GM12872 (cell line): ENCODE results near the gene SCYL3.

Source experiments
- TF ChIP-seq, protein P1 (sequence below): IDR thresholded peaks from 3 replicates; pipeline ENCODE4 v1.5.1; 2011; ENCODE audit warnings: low read depth, mild to moderate bottlenecking, low read length, moderate library complexity; ENCODE audit not compliant: insufficient read depth

Gene SCYL3, protein sequence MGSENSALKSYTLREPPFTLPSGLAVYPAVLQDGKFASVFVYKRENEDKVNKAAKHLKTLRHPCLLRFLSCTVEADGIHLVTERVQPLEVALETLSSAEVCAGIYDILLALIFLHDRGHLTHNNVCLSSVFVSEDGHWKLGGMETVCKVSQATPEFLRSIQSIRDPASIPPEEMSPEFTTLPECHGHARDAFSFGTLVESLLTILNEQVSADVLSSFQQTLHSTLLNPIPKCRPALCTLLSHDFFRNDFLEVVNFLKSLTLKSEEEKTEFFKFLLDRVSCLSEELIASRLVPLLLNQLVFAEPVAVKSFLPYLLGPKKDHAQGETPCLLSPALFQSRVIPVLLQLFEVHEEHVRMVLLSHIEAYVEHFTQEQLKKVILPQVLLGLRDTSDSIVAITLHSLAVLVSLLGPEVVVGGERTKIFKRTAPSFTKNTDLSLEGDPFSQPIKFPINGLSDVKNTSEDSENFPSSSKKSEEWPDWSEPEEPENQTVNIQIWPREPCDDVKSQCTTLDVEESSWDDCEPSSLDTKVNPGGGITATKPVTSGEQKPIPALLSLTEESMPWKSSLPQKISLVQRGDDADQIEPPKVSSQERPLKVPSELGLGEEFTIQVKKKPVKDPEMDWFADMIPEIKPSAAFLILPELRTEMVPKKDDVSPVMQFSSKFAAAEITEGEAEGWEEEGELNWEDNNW

GRCh38 chr1:169893645-169894423, at the start of gene SCYL3:
Gene SCYL3, minus strand, starts transcription at chr1:169893896. Its CDS starts 5,056 bp downstream, at chr1:169888840.
- TF ChIP-seq, protein P1, sequence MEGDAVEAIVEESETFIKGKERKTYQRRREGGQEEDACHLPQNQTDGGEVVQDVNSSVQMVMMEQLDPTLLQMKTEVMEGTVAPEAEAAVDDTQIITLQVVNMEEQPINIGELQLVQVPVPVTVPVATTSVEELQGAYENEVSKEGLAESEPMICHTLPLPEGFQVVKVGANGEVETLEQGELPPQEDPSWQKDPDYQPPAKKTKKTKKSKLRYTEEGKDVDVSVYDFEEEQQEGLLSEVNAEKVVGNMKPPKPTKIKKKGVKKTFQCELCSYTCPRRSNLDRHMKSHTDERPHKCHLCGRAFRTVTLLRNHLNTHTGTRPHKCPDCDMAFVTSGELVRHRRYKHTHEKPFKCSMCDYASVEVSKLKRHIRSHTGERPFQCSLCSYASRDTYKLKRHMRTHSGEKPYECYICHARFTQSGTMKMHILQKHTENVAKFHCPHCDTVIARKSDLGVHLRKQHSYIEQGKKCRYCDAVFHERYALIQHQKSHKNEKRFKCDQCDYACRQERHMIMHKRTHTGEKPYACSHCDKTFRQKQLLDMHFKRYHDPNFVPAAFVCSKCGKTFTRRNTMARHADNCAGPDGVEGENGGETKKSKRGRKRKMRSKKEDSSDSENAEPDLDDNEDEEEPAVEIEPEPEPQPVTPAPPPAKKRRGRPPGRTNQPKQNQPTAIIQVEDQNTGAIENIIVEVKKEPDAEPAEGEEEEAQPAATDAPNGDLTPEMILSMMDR, result no peak

DNA sequence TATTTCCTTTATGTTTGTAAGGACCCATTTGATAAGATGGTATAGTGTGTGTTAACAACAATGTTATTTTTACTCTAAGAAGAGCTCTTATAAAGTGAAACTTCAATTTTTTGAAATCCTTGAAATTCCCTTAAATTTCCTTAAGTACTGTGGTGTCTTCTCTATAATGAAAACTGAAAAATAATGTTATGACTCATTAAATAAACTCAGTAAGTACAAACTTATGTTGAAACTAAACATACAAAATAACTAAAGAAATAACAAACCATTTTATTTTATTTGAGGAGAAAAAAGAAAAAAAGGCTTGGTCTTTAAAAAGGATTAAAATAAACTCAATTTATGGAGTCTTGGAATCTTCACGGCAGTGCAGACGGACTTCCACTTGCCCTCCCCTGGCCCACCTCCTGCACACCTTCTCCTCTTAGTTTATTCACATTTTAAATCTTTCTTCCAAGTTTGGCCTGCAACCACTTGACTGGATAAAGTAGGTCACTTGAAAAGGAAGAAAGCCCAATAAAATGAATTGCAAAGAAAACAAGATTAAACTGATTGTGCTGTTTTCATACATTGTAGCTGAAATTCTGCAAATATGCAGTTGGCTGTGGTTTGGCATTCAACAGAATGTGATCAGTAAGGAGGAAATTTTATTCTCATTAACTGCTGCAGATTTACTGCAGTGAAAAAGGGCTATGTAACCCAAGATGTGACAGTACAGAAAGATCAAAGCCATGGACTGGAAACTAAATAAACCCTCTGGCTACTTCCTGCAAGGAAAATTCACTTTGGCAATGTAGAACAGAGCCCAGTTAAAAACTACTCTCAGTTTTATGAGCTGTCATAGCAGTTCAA, 48.5 kb upstream of the SCYL3 start:
- TF ChIP-seq, protein P1, result no peak

DNA sequence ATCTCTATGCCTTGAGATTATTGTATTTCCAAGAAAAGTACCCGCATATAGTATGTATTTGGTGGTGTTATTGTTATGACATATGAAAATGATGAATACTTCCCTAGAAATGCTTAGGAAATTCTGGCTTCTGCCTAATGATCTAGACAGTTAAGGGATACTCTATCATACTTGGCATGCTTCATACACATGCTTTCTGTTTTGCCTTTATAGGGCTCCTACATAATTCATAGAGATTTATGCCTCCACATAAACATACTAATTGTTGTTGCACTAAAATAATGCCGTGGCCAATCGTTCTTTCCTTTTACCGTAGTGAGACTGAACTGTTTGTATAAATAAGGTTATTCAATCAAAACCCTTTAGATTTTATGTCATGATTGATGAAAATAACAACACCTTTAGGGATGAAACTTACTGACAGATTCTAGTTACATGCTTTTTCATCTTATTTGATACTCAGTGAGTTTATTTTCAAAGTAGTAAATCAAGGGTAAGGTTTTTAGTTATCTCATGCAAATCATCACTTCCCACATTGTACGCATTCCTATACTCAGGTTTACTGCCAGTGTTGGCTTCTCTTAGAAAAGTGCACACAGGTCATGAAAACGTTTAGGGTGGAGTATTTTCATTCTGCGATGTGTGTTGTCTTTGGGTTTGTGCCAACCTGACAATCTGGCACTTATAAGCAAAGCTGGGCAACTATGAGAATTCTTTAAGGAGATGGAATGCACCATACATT, 40.5 kb upstream of the SCYL3 start:
- TF ChIP-seq, protein P1, result no peak

GRCh38 chr1:169931795-169932231, 38.1 kb upstream of the SCYL3 start:
- TF ChIP-seq, protein P1, result no peak

DNA sequence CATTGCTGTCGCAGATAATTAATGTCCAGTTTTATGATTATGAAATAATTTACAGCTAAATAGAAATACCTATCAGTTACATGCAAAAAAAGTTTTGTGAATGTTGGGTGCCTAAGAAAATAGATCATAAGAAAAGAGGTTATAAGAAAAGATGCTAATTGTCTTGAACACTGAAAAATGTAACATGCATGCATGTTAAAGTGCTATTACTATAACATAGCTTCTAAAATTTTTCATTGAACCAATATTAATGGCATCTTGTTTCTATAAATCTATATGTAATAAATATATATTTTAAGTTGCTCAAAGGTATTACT, 35.5 kb upstream of the SCYL3 start:
- TF ChIP-seq, protein P1, result no peak

DNA sequence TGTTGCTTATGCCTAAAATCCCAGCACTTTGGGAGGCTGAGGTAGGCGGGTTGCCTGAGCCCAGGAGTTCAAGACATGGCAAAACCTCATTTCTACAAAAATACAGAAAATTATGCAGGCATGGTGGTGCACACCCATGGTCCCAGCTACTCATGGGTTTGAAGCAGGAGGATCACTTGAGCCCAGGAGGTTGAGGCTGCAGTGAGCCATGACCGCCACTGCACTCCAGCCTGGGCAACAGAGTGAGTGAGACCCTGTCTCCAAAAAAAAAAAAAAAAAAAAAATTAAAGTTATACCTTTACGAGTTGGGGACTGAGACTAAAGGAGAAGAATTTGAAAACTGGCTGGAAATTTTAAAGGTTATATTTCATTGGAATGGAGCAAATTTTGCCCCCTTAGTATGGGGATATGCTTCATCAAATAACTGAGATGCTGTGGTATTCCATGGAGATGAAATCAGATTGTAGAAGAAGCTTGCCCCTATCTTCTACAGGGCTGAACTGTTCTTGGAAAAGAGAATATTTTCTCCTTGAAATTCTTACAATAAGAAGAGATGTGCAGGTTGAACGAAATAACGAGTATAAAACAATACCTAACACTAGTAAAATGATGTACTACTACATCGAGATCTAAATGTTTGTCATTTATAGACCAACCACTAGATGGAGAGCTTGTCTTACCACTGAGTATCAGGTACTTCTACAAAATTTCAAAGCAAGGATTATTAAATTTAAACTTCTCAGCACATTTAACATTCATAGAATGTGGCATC, 34.9 kb upstream of the SCYL3 start:
- TF ChIP-seq, protein P1, result peak; percentile 59; the same call in 2 of the 3 replicates
